Prostate gland (tissue), 2 donors: ENCODE results near the gene FAM174C. TPM values are rescaled to one million over a fixed set of nuclear protein-coding genes. Genes with fewer than 3 reads are reported as not detected.

ENCODE experiments used
- DNase-seq: peaks from one replicate; pipeline ENCODE4 v3.0.0-alpha.2; 2019; ENCODE audit warnings: low spot score
- H3K27ac ChIP-seq, 2 donors: fragments of 200-600 bp; sonication (generic); 2 replicates each; pipeline ENCODE4 v1.5.1; 2017 to 2019
- H3K27me3 ChIP-seq: fragments of 200-600 bp; sonication (generic); replicated peaks from 2 replicates; pipeline ENCODE4 v1.5.1; 2019; ENCODE audit not compliant: insufficient read depth
- H3K36me3 ChIP-seq, 2 donors: fragments of 200-600 bp; sonication (generic); 1 replicate in 1 of 2; 2 replicates in 1 of 2; pipeline versions ENCODE4 v1.5.1 to v1.8.1; 2017 to 2019
- H3K4me1 ChIP-seq: fragments of 200-600 bp; sonication (generic); replicated peaks from 2 replicates; pipeline ENCODE4 v1.5.1; 2019
- H3K4me3 ChIP-seq, 2 donors: fragments of 200-600 bp; sonication (generic); 2 replicates each; pipeline ENCODE4 v1.5.1; 2017 to 2019
- H3K9me3 ChIP-seq: fragments of 200-600 bp; sonication (generic); 2 replicates; pipeline ENCODE4 v1.5.1; 2017
- CTCF ChIP-seq, 4 experiments: fragments of 200-600 bp in 2 of 4; fragments of 450-650 bp in 2 of 4; sonication (generic) in 2 of 4; IDR thresholded peaks; 1 replicate in 3 of 4; 2 replicates in 1 of 4; pipeline ENCODE4 v1.5.1; 2016 to 2019; ENCODE audit warnings: antibody characterized with exemption in 4 of 4, mild to moderate bottlenecking in 2 of 4, moderate library complexity in 2 of 4
- POLR2A ChIP-seq: fragments of 450-650 bp; IDR thresholded peaks from one replicate; pipeline ENCODE4 v1.6.1; 2016; ENCODE audit warnings: antibody characterized with exemption, mild to moderate bottlenecking
- POLR2AphosphoS5 ChIP-seq: sonication (generic); formaldehyde crosslinking; IDR thresholded peaks from one replicate; pipeline ENCODE4 v1.6.1; 2017; ENCODE audit warnings: antibody characterized with exemption
- WGBS: methylation state at CpG from one replicate; pipeline ENCODE4 v1.1.5; 2018; 5-methylcytosine and 5-hydroxymethylcytosine counted together
- intact Hi-C: fragments of 100-400 bp; cut with DNase I; formaldehyde crosslinking; loops from one replicate; pipeline ENCODE4 v1.14.2; 2022
- total RNA-seq, 2 donors: library from RNA; depleted of rRNA; stranded (reverse); fragments of >200 nt; gene quantifications; one replicate each; pipeline ENCODE4 v1.1.0, GENCODE V29; 2016

FAM174C gene
- total RNA-seq, 2 donors from 2014 or later = 95.1 to 98.7 TPM

- Histone ChIP-seq H3K4me3 (no peak overlapping the region), H3K9me3 (no peaks in the 10 kb centered on the region), H3K27ac (no peak overlapping the region), H3K27me3 (peaks cover 7% of the 10 kb centered on the region), H3K4me1 (no peaks in the 10 kb centered on the region), H3K36me3 (no peaks in the 10 kb centered on the region)
- no peak for TF ChIP-seq POLR2A
- no peak for TF ChIP-seq CTCF (IDR thresholded peaks at IDR 0.05)
- TF ChIP-seq POLR2AphosphoS5 = no peak
- 69% methylated on average over 20 of the region's 20 CpGs for WGBS
- intact Hi-C loops = no loop called here
- no peak for DNase-seq
Observed at GRCh38 chr19:1284293-1284978, 9.1 kb downstream of the FAM174C start.

- Histone ChIP-seq H3K4me1 (no peaks in the 10 kb centered on the region), H3K27me3 (peaks cover 9% of the 10 kb centered on the region), H3K27ac (no peak overlapping the region), H3K36me3 (no peaks in the 10 kb centered on the region), H3K9me3 (no peaks in the 10 kb centered on the region), H3K4me3 (no peak overlapping the region)
- WGBS = 33% methylated on average over 34 of the region's 51 CpGs
- intact Hi-C loops = no loop called here
- no peak for TF ChIP-seq POLR2A
- no peak for TF ChIP-seq POLR2AphosphoS5
- no peak for TF ChIP-seq CTCF (IDR thresholded peaks at IDR 0.05)
- DNase-seq = no peak
Observed at GRCh38 chr19:1284979-1285736, 9.8 kb downstream of the FAM174C start.

- H3K9me3 ChIP-seq = no peaks in the 10 kb centered on the region
- no peak for DNase-seq
- H3K4me1 ChIP-seq = no peaks in the 10 kb centered on the region
- H3K27ac ChIP-seq = no peak within 1 kb of the TSS
- peak within 1 kb of the TSS in 1 of 2 donors; percentile 7 for H3K4me3 ChIP-seq
- 2% methylated on average over 16 of the region's 113 CpGs for WGBS
- TF ChIP-seq POLR2AphosphoS5 (no peak), POLR2A (no peak), CTCF (IDR thresholded peaks at IDR 0.05) (no peak)
- intact Hi-C loops = no loop called here
- H3K36me3 ChIP-seq = no peaks in the 10 kb centered on the region
- peaks cover 9% of the 10 kb centered on the region for H3K27me3 ChIP-seq
Observed at GRCh38 chr19:1285737-1286360, 10.5 kb downstream of the FAM174C start, which contains the start of gene EFNA2. EFNA2 (plus strand) TSS chr19:1285873; CDS start chr19:1286169, 296 bp downstream.

- 34% methylated on average over 37 of the region's 38 CpGs for WGBS
- no peaks in the 10 kb centered on the region for H3K4me1 ChIP-seq
- H3K27me3 ChIP-seq = peaks cover 9% of the 10 kb centered on the region
- no peak for DNase-seq
- no peak overlapping the region for H3K27ac ChIP-seq
- intact Hi-C loops = no loop called here
- no peak for TF ChIP-seq CTCF (IDR thresholded peaks at IDR 0.05)
- TF ChIP-seq POLR2AphosphoS5 = no peak
- no peak for TF ChIP-seq POLR2A
- H3K36me3 ChIP-seq = no peaks in the 10 kb centered on the region
- H3K4me3 ChIP-seq = no peak overlapping the region
- no peaks in the 10 kb centered on the region for H3K9me3 ChIP-seq
Observed at GRCh38 chr19:1286487-1287353, 11.4 kb downstream of the FAM174C start.
